C4-2B (cell line): ENCODE results near the gene GPX2.

Experiments used
- H3K27ac ChIP-seq: fragments of 450-650 bp; 2 replicates; pipeline ENCODE4 v1.5.1; 2017
- ZFX ChIP-seq: fragments of 450-650 bp; IDR thresholded peaks from 2 replicates; pipeline ENCODE4 v1.6.1; 2017
- TF ChIP-seq, protein P1 (sequence below): fragments of 450-650 bp; conservative IDR thresholded peaks from 2 replicates; pipeline ENCODE4 v1.5.1; 2017; ENCODE audit warnings: mild to moderate bottlenecking

The GPX2 gene

DNA sequence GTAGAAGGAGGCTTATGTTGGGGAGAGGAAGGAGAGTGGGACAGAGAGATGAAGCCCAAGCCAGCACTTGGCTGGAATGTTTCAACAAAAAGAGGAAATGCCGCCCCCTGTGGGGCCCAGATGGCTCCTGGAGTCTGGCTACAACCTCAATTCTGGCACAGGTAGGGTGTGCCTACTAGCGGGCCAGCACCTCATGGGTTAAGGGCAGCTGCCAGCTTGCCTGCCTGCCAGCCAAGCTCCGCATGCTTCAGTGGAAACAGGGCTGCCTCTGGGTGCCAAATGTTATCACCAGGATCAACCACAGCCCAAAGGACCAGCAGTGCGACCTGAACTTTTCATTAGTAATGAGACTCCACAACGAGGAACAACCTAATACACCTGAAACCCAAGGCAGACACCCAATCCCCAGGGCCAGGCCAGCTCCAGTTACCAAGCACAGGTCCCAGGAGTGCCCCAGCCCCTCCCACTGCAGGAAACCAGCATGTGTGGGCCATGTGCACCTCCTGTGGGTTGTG lies 18.3 kb upstream of the GPX2 start:
- peak overlapping the region; percentile 20 for H3K27ac ChIP-seq
- no peak for TF ChIP-seq ZFX
- TF ChIP-seq, protein P1, sequence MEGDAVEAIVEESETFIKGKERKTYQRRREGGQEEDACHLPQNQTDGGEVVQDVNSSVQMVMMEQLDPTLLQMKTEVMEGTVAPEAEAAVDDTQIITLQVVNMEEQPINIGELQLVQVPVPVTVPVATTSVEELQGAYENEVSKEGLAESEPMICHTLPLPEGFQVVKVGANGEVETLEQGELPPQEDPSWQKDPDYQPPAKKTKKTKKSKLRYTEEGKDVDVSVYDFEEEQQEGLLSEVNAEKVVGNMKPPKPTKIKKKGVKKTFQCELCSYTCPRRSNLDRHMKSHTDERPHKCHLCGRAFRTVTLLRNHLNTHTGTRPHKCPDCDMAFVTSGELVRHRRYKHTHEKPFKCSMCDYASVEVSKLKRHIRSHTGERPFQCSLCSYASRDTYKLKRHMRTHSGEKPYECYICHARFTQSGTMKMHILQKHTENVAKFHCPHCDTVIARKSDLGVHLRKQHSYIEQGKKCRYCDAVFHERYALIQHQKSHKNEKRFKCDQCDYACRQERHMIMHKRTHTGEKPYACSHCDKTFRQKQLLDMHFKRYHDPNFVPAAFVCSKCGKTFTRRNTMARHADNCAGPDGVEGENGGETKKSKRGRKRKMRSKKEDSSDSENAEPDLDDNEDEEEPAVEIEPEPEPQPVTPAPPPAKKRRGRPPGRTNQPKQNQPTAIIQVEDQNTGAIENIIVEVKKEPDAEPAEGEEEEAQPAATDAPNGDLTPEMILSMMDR = no peak; the same call in 1 of the 2 replicates

DNA sequence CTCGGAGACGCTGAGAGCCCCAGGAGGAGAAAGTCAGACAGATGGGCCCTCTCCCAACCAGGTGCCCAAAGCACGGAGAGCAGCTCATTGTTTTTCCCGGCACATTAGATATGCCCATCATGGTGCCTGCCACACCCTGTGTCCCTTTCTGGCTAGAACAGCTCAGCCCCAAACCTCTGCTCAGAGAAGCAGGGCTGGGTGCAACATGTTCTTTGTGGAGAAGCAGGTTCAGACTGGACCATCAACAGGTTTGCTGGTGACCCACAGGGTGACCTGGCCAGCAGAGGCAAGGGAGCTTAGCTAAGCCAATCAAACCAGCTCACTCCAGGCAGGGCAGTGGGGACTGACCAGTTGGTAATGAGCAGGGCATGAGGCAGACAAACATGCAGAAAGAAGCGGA lies 16.2 kb upstream of the GPX2 start:
- no peak overlapping the region for H3K27ac ChIP-seq
- TF ChIP-seq, protein P1 = no peak
- no peak for TF ChIP-seq ZFX

DNA sequence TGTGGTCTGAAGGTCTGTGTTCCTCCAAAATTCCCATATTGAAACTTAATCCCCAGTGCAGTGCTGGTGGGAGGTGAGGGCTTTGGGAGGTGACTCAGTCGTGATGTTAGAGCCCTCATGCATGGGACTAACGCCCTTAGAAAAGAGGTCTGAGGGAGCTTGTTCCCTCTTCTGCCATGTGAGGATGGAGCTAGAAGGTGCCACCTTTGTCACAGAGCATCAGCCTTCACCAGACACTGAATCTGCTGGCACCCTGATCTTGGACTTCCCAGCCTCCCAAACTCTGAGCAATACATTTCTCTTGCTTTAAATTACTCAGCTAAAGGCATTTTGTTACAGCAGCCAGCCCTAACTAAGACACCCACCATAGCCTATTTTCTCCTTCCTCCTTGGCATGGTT lies 15.7 kb upstream of the GPX2 start:
- TF ChIP-seq, protein P1 = no peak
- TF ChIP-seq ZFX = no peak
- H3K27ac ChIP-seq = no peak overlapping the region

DNA sequence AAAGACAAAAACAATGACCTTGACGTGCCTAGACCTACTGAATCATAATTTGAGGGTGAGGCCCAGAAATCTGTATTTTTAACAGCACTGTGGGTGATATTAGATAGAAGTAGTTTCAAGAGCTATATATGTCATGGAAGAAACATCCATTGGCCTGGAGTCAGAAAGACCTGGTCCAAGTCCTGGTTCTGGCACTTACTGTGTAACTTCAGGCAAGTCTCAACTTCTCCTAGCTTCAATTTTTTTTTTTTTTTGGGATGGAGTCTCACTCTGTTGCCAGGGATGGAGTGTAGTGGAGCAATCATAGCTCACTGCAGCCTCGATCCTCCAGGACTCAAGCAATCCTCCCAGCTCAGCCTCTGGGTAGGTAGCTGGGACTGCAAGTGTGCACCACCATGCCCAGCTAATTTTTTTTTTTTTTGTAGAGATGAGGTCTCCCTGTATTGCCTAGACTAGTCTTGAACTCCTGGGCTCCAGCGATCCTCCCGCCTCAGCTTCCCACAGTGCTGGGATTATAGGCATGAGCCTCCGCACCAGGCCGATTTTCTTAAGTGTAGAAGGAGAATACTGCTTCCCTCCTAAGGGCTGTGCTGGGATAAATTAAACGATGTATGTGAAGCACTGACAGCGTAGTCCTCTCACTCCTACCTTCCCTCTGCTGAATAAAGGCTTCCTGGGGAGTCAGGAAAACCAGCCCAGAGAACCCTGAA lies 14.3 kb upstream of the GPX2 start:
- no peak for TF ChIP-seq ZFX
- TF ChIP-seq, protein P1 = no peak
- H3K27ac ChIP-seq = no peak overlapping the region

DNA sequence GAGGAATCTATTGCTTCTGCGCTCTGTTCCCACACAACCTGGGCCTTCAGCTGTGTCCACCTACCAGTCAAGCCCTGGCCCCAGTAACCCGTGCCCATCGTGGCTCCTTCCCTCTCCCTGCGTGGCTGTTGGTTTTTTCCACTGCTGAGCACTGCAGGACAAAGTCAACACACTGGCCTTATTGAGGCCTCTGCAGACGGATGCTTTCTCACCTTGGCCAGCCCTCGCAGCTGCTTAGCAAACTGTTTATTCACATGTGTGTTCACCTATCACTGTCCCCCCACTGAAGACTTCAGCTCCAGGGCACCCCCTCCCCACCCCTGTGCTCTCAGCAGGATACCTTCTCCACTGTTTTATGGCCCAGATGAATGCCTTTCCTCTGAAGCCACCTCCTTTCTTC lies 12.8 kb upstream of the GPX2 start:
- no peak for TF ChIP-seq ZFX
- TF ChIP-seq, protein P1 = no peak
- no peak overlapping the region for H3K27ac ChIP-seq

DNA sequence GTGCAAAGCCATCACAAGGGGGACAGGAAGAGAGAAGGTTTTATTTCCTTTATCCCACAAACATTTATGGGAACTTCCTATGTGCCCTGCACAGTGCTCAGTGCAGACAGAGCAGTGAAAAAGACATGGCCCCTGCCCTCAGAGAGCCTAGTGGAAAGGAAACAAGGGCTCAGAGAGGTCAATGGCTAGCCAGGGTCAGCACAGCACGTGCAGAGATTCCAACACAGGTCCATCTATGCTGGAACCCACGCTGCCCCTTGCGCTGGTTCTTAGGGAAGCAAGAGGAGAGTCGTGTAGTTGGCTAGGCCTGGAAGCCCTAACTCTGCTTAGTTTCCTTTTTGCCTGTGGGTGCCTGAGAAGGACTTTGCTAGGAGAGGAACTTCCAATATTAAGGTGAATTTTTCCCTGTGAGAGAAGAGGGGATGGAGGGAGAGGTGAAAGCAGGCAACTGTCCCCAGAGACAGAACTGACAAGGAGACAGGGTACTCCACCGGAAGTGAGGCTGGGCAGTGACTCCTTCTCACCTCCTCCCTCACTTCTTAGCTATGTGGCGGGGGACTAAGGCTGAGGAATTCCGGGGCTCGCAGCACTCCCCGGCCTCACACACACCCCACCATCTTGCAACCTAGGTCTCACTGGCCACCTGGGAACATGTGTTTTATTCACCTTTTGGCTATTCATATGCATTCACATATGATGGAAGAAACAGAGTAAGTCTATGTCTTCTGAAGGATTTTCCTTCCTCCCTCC lies 12.1 kb upstream of the GPX2 start:
- no peak overlapping the region for H3K27ac ChIP-seq
- no peak for TF ChIP-seq ZFX
- TF ChIP-seq, protein P1 = no peak

DNA sequence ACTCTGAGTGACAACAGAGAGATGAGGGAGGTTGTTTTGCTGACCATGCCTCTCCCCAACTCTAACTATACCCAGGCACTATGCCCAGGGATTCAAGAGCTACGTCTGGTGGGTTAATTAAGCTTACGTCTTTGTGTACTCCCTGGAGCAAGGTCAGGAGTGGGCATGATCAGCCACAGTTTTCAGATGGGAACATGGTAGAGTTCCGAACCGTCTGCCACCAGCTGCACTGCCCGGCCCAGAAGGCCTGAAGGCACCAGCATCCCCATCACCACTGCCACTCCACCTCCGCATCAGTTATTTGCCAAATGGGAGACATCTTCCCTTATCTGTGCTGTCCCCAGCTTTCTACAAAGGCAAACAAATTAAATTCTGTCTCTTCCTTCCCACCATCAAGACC lies 11.1 kb upstream of the GPX2 start:
- TF ChIP-seq, protein P1 = no peak
- no peak for TF ChIP-seq ZFX
- no peak overlapping the region for H3K27ac ChIP-seq
